GM19043 (cell line): Measurements from ENCODE around the gene TMEM30A.
A peak's percentile ranks its signal among the peaks of the same experiment; 100 is the strongest.

Experiments used
- ATAC-seq: cut with Tn5 transposase; IDR thresholded peaks from one replicate; pipeline ENCODE4 v1.9.1; 2021; ENCODE audit warnings: low read depth; ENCODE audit not compliant: unreplicated experiment

Gene TMEM30A

GRCh38 chr6:75220357-75220756 is 64.2 kb downstream of the TMEM30A start:
- no peak for ATAC-seq

GRCh38 chr6:75219263-75219662 is 65.3 kb downstream of the TMEM30A start:
- ATAC-seq: no peak

GRCh38 chr6:75217193-75217592 is 67.4 kb downstream of the TMEM30A start:
- no peak for ATAC-seq

- no peak for ATAC-seq
Measured at GRCh38 chr6:75215291-75215690, 69.3 kb downstream of the TMEM30A start.

- no peak for ATAC-seq
Measured at GRCh38 chr6:75213732-75214131, 70.9 kb downstream of the TMEM30A start.

GRCh38 chr6:75213112-75213511 is 71.5 kb downstream of the TMEM30A start:
- ATAC-seq: no peak

- ATAC-seq: no peak
Measured at GRCh38 chr6:75211920-75212590, 72.5 kb downstream of the TMEM30A start.

GRCh38 chr6:75210885-75211739 is 73.5 kb downstream of the TMEM30A start:
- ATAC-seq: no peak

GRCh38 chr6:75209184-75209723 is 75.3 kb downstream of the TMEM30A start:
- ATAC-seq: no peak

GRCh38 chr6:75208298-75209183 is 76.1 kb downstream of the TMEM30A start:
- ATAC-seq: peak; percentile 67

- ATAC-seq: no peak
Measured at GRCh38 chr6:75206576-75207342, 77.8 kb downstream of the TMEM30A start.

- ATAC-seq: no peak
Measured at GRCh38 chr6:75205776-75206575, 78.6 kb downstream of the TMEM30A start, which contains the start of gene COL12A1. Gene COL12A1 (minus strand): TSS chr6:75206053. CDS start chr6:75202792, 3,261 bp downstream.

GRCh38 chr6:75204959-75205775 is 79.4 kb downstream of the TMEM30A start:
- no peak for ATAC-seq

GRCh38 chr6:75204217-75204958 is 80.2 kb downstream of the TMEM30A start:
- no peak for ATAC-seq

GRCh38 chr6:75203721-75204120 is 80.9 kb downstream of the TMEM30A start:
- no peak for ATAC-seq
